NCI-H2196 (cell line): ENCODE data around the gene MORN2.

Experiments used
- DNase-seq: peaks from one replicate; lab custom pipeline; 2025; ENCODE audit not compliant: unreplicated experiment; lab: John Stamatoyannopoulos, UW

The MORN2 gene

GRCh38 chr2:38875576-38876367 is at the start of gene MORN2, which contains the start of gene DHX57:
Gene MORN2 (plus strand): TSS chr2:38875976.
Gene DHX57 (minus strand): TSS chr2:38875934. CDS start chr2:38868405, 7,529 bp downstream.
- peak; percentile 84 for DNase-seq

DNA sequence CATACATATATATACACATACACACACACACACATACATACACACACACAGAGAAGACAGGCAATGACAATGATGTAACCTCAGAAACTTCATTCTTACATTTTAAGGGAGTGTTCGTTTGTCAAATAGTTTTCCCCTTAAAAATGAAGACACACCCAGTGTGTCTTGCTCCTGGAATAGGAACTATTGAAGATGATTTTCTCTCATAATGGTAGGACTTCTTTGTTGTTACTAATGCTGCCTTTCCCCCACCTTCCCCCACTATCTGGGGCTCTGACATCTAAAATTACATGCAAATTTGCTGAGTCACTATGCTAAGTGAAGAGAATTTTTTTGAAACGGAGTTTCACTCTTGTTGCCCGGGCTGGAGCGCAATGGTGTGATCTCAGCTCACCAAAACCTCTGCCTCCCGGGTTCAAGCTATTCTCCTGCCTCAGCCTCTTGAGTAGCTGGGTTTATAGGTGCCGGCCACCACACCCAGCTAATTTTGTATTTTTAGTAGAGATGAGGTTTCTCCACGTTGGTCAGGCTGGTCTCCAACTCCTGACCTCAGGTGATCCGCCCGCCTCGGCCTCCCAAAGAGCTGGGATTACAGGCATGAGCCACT is 48.1 kb upstream of the MORN2 start:
- peak; percentile 3 for DNase-seq

DNA sequence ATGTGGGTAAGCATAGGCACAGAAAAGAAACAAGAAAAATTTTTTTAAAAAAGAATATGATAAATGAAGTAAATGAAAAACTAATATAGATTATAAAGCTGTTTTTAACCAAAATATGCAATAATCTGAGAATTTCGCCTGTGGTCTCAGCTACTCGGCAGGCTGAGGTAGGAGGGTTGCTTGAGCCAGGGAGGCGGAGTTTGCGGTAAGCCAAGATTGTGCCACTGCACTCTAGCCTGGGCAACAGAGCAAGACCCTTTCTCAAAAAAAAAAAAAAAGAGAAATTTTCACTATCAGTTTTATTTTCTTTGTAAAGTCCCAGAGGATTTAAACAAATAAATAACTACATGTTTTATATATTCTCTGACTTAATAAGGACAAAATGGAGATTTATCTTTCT is 47.3 kb upstream of the MORN2 start:
- no peak for DNase-seq

GRCh38 chr2:38829971-38830370 is 45.8 kb upstream of the MORN2 start:
- no peak for DNase-seq

GRCh38 chr2:38830526-38831159 is 45.1 kb upstream of the MORN2 start:
- DNase-seq, result no peak

GRCh38 chr2:38835015-38835601 is 40.7 kb upstream of the MORN2 start:
- peak; percentile 38 for DNase-seq

DNA sequence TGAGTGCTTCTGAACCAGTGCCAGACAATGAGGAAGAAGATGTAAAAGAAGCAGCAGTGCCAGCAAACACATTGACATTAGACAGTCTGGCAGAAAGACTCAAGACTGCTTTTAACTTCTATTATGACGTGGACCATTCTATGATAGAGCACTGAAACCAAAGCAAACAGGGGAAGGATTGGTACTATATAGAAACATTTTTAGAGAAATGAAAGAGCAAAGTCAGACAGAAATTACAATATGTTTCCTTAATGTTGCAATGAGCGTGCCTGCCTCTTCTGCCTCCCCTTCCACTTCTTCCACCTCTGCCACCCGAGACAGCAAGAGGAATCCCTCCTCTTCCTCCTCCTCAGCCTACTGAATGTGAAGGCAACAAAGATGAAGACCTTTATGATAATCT is 39.8 kb upstream of the MORN2 start:
- DNase-seq, result no peak

- DNase-seq, result no peak
These were observed 39.0 kb upstream of the MORN2 start for GRCh38 chr2:38836791-38837190.

GRCh38 chr2:38850045-38850444 is 25.7 kb upstream of the MORN2 start:
- DNase-seq, result no peak

DNA sequence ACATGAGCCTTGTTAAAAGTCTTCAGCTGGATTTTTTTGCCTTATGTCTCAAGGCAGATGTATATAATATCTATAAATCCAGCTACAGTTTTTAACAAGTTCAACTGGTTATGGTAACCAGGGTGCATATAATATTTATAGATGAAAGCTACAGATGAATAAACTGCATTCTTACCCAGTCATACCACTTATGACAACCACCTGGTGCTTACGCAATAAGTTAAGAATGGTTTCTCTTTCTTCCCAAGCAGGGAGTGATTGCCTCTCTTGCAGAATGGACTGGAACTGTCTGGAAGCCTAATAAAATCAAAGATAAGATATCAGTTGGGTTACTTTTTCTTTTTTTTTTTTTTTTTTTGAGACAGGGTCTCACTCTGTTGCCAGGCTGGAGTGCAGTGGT is 19.6 kb upstream of the MORN2 start:
- no peak for DNase-seq

DNA sequence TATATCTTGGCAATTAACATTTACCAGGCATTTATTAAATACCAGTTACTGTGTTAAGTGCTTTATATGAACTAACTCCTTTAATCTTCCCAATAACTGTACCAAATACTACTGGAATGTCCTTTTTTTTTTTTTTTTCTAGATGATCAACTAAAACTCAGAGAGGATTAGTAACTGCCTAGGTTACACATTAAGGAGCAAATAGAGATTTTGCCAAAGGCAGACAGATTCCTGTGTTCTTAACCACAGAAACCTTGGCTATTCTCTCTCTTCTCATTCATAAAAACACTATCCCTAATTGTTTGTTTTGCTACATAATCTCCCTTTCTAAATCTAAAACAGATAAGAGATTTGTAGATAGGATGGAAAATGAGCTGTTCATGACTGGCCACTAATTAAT is 13.3 kb upstream of the MORN2 start:
- no peak for DNase-seq

GRCh38 chr2:38863061-38863695 is 12.6 kb upstream of the MORN2 start:
- DNase-seq, result no peak

DNA sequence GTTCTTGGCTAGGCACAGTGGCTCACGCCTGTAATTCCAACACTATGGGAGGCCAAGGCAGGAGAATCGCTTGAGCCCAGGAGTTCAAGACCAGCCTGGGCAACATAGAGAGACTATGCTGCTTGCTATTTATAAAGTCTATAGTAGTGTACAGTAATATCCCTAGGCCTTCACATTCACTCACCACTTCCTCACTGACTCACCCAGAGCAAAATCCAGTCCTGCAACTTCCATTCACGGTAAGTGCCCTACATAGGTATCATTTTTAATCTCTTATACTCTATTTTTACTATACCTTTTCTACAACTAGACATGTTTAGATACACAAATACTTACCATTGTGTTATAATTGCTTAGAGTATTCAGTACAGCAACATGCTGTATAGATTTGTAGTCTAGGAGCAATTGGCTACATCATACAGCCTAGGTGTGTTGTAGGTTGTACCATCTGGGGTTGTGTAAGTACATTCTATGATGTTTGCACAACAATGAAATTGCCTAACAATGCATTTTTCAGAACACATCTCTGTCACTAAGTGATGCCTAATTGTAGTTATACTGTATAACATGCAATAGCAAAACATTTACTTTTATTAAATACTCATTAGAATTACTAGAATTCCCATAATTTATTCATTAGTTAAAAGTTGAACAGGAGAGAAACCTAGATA is 8.9 kb upstream of the MORN2 start:
- DNase-seq, result no peak

- DNase-seq, result no peak
These were observed 4.3 kb upstream of the MORN2 start for GRCh38 chr2:38871432-38871831.

GRCh38 chr2:38873763-38874162 is 2.0 kb upstream of the MORN2 start:
- DNase-seq, result no peak

DNA sequence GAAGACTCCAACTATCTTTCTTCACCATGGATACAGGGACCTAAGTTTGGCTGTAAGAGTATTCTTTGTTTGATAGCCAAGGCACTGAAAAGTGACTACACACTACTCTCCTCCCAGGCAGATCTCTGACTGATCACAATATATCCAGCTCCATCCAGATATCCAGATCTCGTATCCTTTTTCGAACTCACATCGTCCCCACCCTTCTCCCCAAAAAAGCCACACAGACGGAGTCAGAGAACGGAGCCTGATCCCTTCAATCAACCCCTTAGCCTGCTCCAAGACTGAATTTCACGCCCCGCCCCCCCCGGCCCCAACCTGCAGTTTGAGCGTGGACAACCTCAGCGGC is 575 bp upstream of the MORN2 start:
- no peak for DNase-seq

DNA sequence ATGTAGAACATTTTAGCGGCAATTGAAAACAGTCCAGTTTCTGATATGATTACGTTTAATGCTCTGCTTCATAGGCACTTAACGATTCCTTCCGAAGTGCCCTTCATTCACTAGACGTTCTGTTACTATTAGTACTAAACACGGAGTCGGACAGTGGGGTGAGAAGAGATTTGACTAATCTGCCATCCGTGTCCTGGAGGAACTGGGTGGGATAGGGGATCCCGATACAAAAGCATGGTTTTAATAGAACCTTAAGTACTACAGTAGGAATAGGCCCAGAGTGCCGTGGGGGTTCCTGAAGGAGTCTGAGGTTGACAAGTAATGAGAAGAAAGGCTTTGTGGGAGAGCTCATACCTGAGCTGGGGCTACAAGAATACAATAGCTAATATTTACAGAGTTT is 631 bp downstream of the MORN2 start:
- peak; percentile 8 for DNase-seq

DNA sequence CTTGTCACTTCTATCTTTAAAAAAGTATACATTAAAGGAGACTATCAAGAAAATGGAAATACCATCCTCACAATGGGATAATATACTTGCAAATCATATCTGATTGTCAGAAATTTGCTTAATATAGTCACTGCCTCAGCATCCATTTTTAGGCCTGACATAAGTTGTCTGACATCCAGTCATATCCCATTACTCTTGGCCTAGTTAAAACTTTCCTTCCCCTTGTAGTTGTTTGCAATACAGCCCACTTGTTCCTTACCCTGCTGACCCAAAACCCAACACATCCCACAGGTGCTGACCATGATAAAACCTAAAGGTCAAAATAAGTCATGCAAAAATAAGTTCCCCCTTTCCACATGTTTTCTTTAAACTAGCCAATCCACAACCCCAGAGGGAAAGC is 10.3 kb downstream of the MORN2 start:
- no peak for DNase-seq

DNA sequence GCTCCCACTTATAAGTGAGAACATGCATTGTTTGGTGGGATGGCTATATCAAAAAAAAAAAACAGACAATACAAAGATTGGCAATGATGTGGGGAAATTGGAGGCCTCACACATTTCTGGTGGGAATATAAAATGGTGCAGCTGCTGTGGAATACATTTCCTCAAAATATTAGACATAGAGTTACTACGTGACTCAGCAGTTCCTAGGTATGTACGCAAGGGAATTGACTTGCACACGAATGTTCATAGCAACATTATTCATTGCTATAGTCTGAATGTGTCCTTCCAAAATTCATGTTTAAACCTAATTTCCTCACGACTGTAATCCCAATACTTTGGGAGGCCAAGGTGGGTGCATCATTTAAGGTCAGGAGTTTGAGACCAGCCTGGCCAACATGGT is 11.6 kb downstream of the MORN2 start:
- DNase-seq, result no peak

GRCh38 chr2:38887902-38888554 is 12.3 kb downstream of the MORN2 start:
- DNase-seq, result no peak
